ENCODE results near the gene CTNNB1.
A peak's percentile ranks its signal among the peaks of the same experiment; 100 is the strongest.

CTNNB1 gene

GRCh38 chr3:41198950-41199865 is at the start of gene CTNNB1:
Gene CTNNB1 (plus strand): TSS chr3:41199505. CDS start chr3:41224069, 24,564 bp downstream.
- peak; percentile 53 for DNase-seq

- DNase-seq, result no peak
Measured at GRCh38 chr3:41155834-41156233, 43.5 kb upstream of the CTNNB1 start.

- DNase-seq, result no peak
Measured at GRCh38 chr3:41158947-41159346, 40.4 kb upstream of the CTNNB1 start.

GRCh38 chr3:41159588-41160189 is 39.6 kb upstream of the CTNNB1 start:
- no peak for DNase-seq

- DNase-seq, result no peak
Measured at GRCh38 chr3:41162541-41162940, 36.8 kb upstream of the CTNNB1 start.

- DNase-seq, result no peak
Measured at GRCh38 chr3:41163006-41163405, 36.3 kb upstream of the CTNNB1 start.

- no peak for DNase-seq
Measured at GRCh38 chr3:41163421-41163820, 35.9 kb upstream of the CTNNB1 start.

- no peak for DNase-seq
Measured at GRCh38 chr3:41164777-41165176, 34.5 kb upstream of the CTNNB1 start.

GRCh38 chr3:41167722-41168497 is 31.4 kb upstream of the CTNNB1 start:
- no peak for DNase-seq

- DNase-seq, result no peak
Measured at GRCh38 chr3:41169023-41169422, 30.3 kb upstream of the CTNNB1 start.

- DNase-seq, result peak; percentile 93
Measured at GRCh38 chr3:41173926-41174885, 25.1 kb upstream of the CTNNB1 start.

- no peak for DNase-seq
Measured at GRCh38 chr3:41175365-41175764, 23.9 kb upstream of the CTNNB1 start.

- DNase-seq, result no peak
Measured at GRCh38 chr3:41176596-41176995, 22.7 kb upstream of the CTNNB1 start.

GRCh38 chr3:41178576-41178975 is 20.7 kb upstream of the CTNNB1 start:
- no peak for DNase-seq

- no peak for DNase-seq
Measured at GRCh38 chr3:41180396-41180795, 18.9 kb upstream of the CTNNB1 start.

- DNase-seq, result no peak
Measured at GRCh38 chr3:41182504-41183059, 16.7 kb upstream of the CTNNB1 start.

GRCh38 chr3:41184394-41184793 is 14.9 kb upstream of the CTNNB1 start:
- DNase-seq, result no peak

- DNase-seq, result no peak
Measured at GRCh38 chr3:41186297-41186696, 13.0 kb upstream of the CTNNB1 start.

GRCh38 chr3:41188306-41188705 is 11.0 kb upstream of the CTNNB1 start:
- no peak for DNase-seq

GRCh38 chr3:41190509-41191284 is 8.6 kb upstream of the CTNNB1 start:
- DNase-seq, result no peak

- no peak for DNase-seq
Measured at GRCh38 chr3:41192885-41193284, 6.4 kb upstream of the CTNNB1 start.

Data from NCI-H524 treated with DMSO at 0.1 percent for 48 hours (cell line).